Mesenchymal stem cell (in vitro differentiated cells and primary cell): ENCODE measurements around the gene SECISBP2L.

Source experiments
- DNase-seq: peaks from one replicate; pipeline ENCODE4 v3.0.0-alpha.2; 2013
- H2AFZ ChIP-seq: one replicate; pipeline ENCODE4 v1.6.1; 2013; ENCODE audit warnings: low read depth, mild to moderate bottlenecking, control low read depth, inconsistent platforms, low read length, moderate library complexity
- H2AK5ac ChIP-seq: 2 replicates; pipeline ENCODE4 v1.6.1; 2013; ENCODE audit warnings: low read length, moderate library complexity, mild to moderate bottlenecking, inconsistent platforms; ENCODE audit not compliant: severe bottlenecking
- H2BK120ac ChIP-seq: one replicate; pipeline ENCODE4 v1.6.1; 2013; ENCODE audit warnings: low read depth, mild to moderate bottlenecking, inconsistent platforms, low read length, moderate library complexity
- H2BK12ac ChIP-seq, 2 experiments: one replicate each; pipeline ENCODE4 v1.6.1; 2013; ENCODE audit warnings: inconsistent platforms in 2 of 2, low read length in 2 of 2, mild to moderate bottlenecking in 2 of 2, moderate library complexity in 2 of 2, control low read depth in 1 of 2
- H2BK15ac ChIP-seq: one replicate; pipeline ENCODE4 v1.6.1; 2013; ENCODE audit warnings: mild to moderate bottlenecking, low read depth, inconsistent platforms; ENCODE audit not compliant: poor library complexity, severe bottlenecking
- H2BK5ac ChIP-seq: 2 replicates; pipeline ENCODE4 v1.6.1; 2013; ENCODE audit warnings: low read depth, mild to moderate bottlenecking, low read length, control low read depth, inconsistent platforms; ENCODE audit not compliant: poor library complexity, severe bottlenecking
- H3K14ac ChIP-seq, 2 experiments: one replicate each; pipeline ENCODE4 v1.6.1; 2013; ENCODE audit warnings: inconsistent platforms in 2 of 2, low read length in 2 of 2, control low read depth in 1 of 2, mild to moderate bottlenecking in 1 of 2, moderate library complexity in 1 of 2
- H3K18ac ChIP-seq, 2 experiments: one replicate each; pipeline ENCODE4 v1.6.1; 2013; ENCODE audit warnings: inconsistent platforms in 2 of 2, low read length in 2 of 2, control low read depth in 1 of 2, low read depth in 1 of 2, mild to moderate bottlenecking in 1 of 2
- H3K23ac ChIP-seq, 2 experiments: one replicate each; pipeline ENCODE4 v1.6.1; 2013; ENCODE audit warnings: inconsistent platforms in 2 of 2, low read length in 2 of 2, mild to moderate bottlenecking in 2 of 2, moderate library complexity in 2 of 2, control low read depth in 1 of 2
- H3K27ac ChIP-seq: 2 replicates; pipeline ENCODE4 v1.5.1; 2013; ENCODE audit warnings: mild to moderate bottlenecking, moderate library complexity, low read length, control low read depth, inconsistent platforms; ENCODE audit not compliant: poor library complexity, severe bottlenecking
- H3K27me3 ChIP-seq, 2 experiments: 2 replicates each; pipeline versions ENCODE4 v1.6.1 to v1.7.0; 2013; ENCODE audit warnings: low read length in 2 of 2, mild to moderate bottlenecking in 2 of 2, moderate library complexity in 2 of 2, control low read depth in 1 of 2, inconsistent platforms in 1 of 2; ENCODE audit not compliant: control insufficient read depth in 1 of 2, insufficient read depth in 1 of 2
- H3K36me3 ChIP-seq, 2 experiments: 2 replicates each; pipeline versions ENCODE4 v1.6.1 to v1.7.0; 2013; ENCODE audit warnings: low read length in 2 of 2, control low read depth in 1 of 2, inconsistent platforms in 1 of 2, low read depth in 1 of 2, mild to moderate bottlenecking in 1 of 2; ENCODE audit not compliant: insufficient read depth in 2 of 2, control insufficient read depth in 1 of 2
- H3K4ac ChIP-seq, 2 experiments: one replicate each; pipeline ENCODE4 v1.6.1; 2013; ENCODE audit warnings: inconsistent platforms in 2 of 2, low read length in 2 of 2, mild to moderate bottlenecking in 2 of 2, moderate library complexity in 2 of 2, control low read depth in 1 of 2, low read depth in 1 of 2
- H3K4me1 ChIP-seq: 2 replicates; pipeline ENCODE4 v1.6.1; 2013; ENCODE audit warnings: low read depth, low read length, control low read depth; ENCODE audit not compliant: control insufficient read depth, insufficient read depth
- H3K4me2 ChIP-seq: 2 replicates; pipeline ENCODE4 v1.6.1; 2013; ENCODE audit warnings: low read length, mild to moderate bottlenecking, inconsistent platforms; ENCODE audit not compliant: poor library complexity, severe bottlenecking
- H3K4me3 ChIP-seq, 2 experiments: 2 replicates each; pipeline versions ENCODE4 v1.5.1 to v1.7.0; 2013; ENCODE audit warnings: low read length in 2 of 2, mild to moderate bottlenecking in 2 of 2, control low read depth in 1 of 2, low read depth in 1 of 2; ENCODE audit not compliant: insufficient read depth in 1 of 2
- H3K79me1 ChIP-seq: replicated peaks from 2 replicates; pipeline ENCODE4 v1.6.1; 2013; ENCODE audit warnings: mild to moderate bottlenecking, control low read depth, low read length, inconsistent platforms; ENCODE audit not compliant: poor library complexity, severe bottlenecking
- H3K9ac ChIP-seq: 2 replicates; pipeline ENCODE4 v1.7.0; 2013; ENCODE audit warnings: mild to moderate bottlenecking, low read length, moderate library complexity
- H3K9me3 ChIP-seq: 2 replicates; pipeline ENCODE4 v1.7.0; 2013; ENCODE audit warnings: mild to moderate bottlenecking, low read length; ENCODE audit not compliant: control insufficient read depth
- H4K8ac ChIP-seq: one replicate; pipeline ENCODE4 v1.6.1; 2013; ENCODE audit warnings: inconsistent platforms, mild to moderate bottlenecking, low read length, moderate library complexity
- H4K91ac ChIP-seq: one replicate; pipeline ENCODE4 v1.6.1; 2013; ENCODE audit warnings: mild to moderate bottlenecking, low read length, inconsistent platforms
- WGBS: methylation state at CpG from one replicate; pipeline ENCODE4 v1.1.7; 2013; ENCODE audit warnings: mixed read lengths; 5-methylcytosine and 5-hydroxymethylcytosine counted together

Gene SECISBP2L

DNA sequence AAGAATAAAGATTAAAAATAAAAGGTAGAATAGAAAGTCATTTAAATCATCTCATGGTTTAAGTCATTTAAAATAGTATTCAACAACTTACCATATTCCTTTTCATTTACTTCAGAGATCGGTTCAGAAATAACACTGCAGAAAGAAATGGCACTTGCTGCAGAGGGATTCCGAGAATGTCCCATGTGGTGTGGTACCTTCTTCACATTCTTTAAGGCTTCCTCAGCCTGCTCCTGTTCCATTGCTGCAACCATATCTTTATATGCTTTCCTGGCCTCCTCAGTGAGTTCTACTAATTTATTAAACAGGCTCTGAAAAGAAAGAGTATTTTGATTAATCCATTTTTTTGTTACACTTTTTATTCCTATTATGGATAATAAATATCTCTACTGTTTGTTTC, 50.0 kb downstream of the SECISBP2L start:
- H3K14ac ChIP-seq: no peak overlapping the region
- no peak overlapping the region for H2AFZ ChIP-seq
- H3K79me1 ChIP-seq: peaks cover 14% of the 10 kb centered on the region
- H3K4ac ChIP-seq: no peak overlapping the region
- no peak overlapping the region for H2BK15ac ChIP-seq
- no peak overlapping the region for H4K8ac ChIP-seq
- H3K9ac ChIP-seq: no peak overlapping the region
- no peaks in the 10 kb centered on the region for H3K4me1 ChIP-seq
- H3K18ac ChIP-seq: no peak overlapping the region
- H3K4me2 ChIP-seq: no peak overlapping the region
- no peak overlapping the region for H4K91ac ChIP-seq
- no peaks in the 10 kb centered on the region for H3K27me3 ChIP-seq
- peaks cover 15 to 93% of the 10 kb centered on the region in 2 experiments for H3K36me3 ChIP-seq
- H2BK5ac ChIP-seq: no peak overlapping the region
- no peak overlapping the region for H3K23ac ChIP-seq
- no peak overlapping the region for H2AK5ac ChIP-seq
- H2BK120ac ChIP-seq: no peak overlapping the region
- no peak overlapping the region for H3K4me3 ChIP-seq
- WGBS: 98% methylated on average over 2 of the region's 2 CpGs
- no peak overlapping the region for H3K27ac ChIP-seq
- H2BK12ac ChIP-seq: no peak overlapping the region
- DNase-seq: no peak
- no peaks in the 10 kb centered on the region for H3K9me3 ChIP-seq

DNA sequence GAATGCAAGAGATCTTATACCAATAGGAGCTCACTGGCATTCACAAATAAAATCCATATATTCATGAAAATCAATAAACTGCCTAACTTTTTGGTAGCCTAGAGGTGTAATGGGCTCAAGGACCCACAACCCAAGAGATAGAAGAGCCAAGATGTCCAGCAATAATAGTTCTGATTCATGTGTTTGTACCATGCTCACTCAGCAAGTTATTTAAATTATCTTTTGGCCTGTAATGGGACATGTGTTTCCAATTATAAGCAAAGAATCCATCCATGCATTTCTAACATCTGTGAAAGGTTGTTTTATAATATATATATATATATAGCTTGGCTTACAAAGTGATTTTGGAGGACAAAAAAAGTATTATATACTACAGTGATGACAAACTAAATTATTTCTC, 52.9 kb downstream of the SECISBP2L start:
- no peak overlapping the region for H3K4ac ChIP-seq
- no peak overlapping the region for H3K18ac ChIP-seq
- H2BK120ac ChIP-seq: no peak overlapping the region
- no peak overlapping the region for H3K4me3 ChIP-seq
- no peak overlapping the region for H4K8ac ChIP-seq
- peaks cover 12% of the 10 kb centered on the region for H3K79me1 ChIP-seq
- no peak overlapping the region for H3K4me2 ChIP-seq
- no peak overlapping the region for H2AFZ ChIP-seq
- no peak overlapping the region for H2BK15ac ChIP-seq
- no peak overlapping the region for H2BK12ac ChIP-seq
- no peak for DNase-seq
- no peak overlapping the region for H2BK5ac ChIP-seq
- H3K14ac ChIP-seq: no peak overlapping the region
- no peaks in the 10 kb centered on the region for H3K9me3 ChIP-seq
- no peaks in the 10 kb centered on the region for H3K27me3 ChIP-seq
- no peak overlapping the region for H3K23ac ChIP-seq
- no peak overlapping the region for H3K27ac ChIP-seq
- H3K36me3 ChIP-seq: peaks cover 10 to 83% of the 10 kb centered on the region in 2 experiments
- no peak overlapping the region for H2AK5ac ChIP-seq
- no peak overlapping the region for H4K91ac ChIP-seq
- H3K4me1 ChIP-seq: no peaks in the 10 kb centered on the region
- H3K9ac ChIP-seq: no peak overlapping the region

DNA sequence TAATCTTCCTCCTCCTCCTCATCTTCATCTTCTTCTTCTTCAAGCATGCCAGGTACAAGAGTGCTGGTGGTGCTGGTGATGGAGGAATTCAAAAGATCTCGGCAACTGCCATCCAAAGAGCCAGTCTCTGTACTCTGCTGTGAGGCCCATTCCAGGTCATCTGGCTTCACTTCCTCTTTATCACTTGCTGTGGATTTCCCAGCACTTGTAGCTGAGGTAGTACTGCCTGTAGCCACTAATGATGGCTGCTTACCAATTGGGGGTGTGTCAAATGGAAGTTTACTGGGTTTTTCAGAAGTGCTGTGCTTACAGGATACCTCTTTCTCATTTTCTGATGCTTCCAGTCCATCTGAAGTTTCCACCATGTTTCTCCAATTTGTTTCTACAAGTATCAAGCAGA, 53.7 kb downstream of the SECISBP2L start:
- 100% methylated on average over 1 of the region's 1 CpG for WGBS
- no peak overlapping the region for H2BK120ac ChIP-seq
- no peak overlapping the region for H3K27ac ChIP-seq
- H3K36me3 ChIP-seq: peaks cover 9 to 81% of the 10 kb centered on the region in 2 experiments
- no peak overlapping the region for H3K4ac ChIP-seq
- H3K9ac ChIP-seq: no peak overlapping the region
- no peak overlapping the region for H4K91ac ChIP-seq
- no peak overlapping the region for H3K4me3 ChIP-seq
- no peak overlapping the region for H2BK5ac ChIP-seq
- no peak overlapping the region for H2AFZ ChIP-seq
- H3K4me2 ChIP-seq: no peak overlapping the region
- H2BK12ac ChIP-seq: no peak overlapping the region
- H3K14ac ChIP-seq: no peak overlapping the region
- no peaks in the 10 kb centered on the region for H3K9me3 ChIP-seq
- peaks cover 12% of the 10 kb centered on the region for H3K79me1 ChIP-seq
- no peak overlapping the region for H2AK5ac ChIP-seq
- no peak overlapping the region for H4K8ac ChIP-seq
- H3K23ac ChIP-seq: no peak overlapping the region
- no peaks in the 10 kb centered on the region for H3K4me1 ChIP-seq
- H3K27me3 ChIP-seq: no peaks in the 10 kb centered on the region
- no peak overlapping the region for H3K18ac ChIP-seq
- no peak for DNase-seq
- no peak overlapping the region for H2BK15ac ChIP-seq

DNA sequence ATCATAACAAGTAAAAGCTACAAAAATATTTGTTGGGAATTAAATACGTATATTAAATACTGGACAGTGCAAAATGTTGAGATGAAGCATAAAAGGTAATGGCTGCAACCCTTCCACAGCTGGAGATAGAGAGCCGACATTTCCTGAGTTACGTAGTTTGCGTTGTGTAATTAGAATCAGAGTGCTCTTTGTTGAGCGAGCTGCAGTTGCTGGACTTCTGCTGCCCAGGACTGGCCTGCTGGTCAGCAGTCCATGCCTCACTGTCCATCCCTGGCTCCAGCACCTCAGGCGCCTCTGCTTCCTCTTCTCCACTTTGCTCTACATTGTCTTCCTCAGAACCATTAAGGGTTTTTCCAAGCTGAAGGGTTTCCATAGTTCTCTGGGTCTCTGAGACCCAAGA, 54.1 kb downstream of the SECISBP2L start:
- Histone ChIP-seq H3K4me3 (no peak overlapping the region), H3K14ac (no peak overlapping the region), H3K4ac (no peak overlapping the region), H2BK15ac (no peak overlapping the region), H3K23ac (no peak overlapping the region), H3K9me3 (no peaks in the 10 kb centered on the region), H2BK5ac (no peak overlapping the region), H2BK12ac (no peak overlapping the region), H3K36me3 (peaks cover 7 to 79% of the 10 kb centered on the region in 2 experiments), H4K91ac (no peak overlapping the region), H2AK5ac (no peak overlapping the region), H3K27me3 (no peaks in the 10 kb centered on the region), H3K18ac (no peak overlapping the region), H3K9ac (no peak overlapping the region), H4K8ac (no peak overlapping the region), H3K4me2 (no peak overlapping the region), H3K79me1 (peaks cover 12% of the 10 kb centered on the region), H2BK120ac (no peak overlapping the region), H3K27ac (no peak overlapping the region), H2AFZ (no peak overlapping the region), H3K4me1 (no peaks in the 10 kb centered on the region)
- DNase-seq: no peak
- 98% methylated on average over 6 of the region's 6 CpGs for WGBS
